ENCODE data around the gene TRPC4AP.
A peak's percentile ranks its signal among the peaks of the same experiment; 100 is the strongest.

The TRPC4AP gene

DNA sequence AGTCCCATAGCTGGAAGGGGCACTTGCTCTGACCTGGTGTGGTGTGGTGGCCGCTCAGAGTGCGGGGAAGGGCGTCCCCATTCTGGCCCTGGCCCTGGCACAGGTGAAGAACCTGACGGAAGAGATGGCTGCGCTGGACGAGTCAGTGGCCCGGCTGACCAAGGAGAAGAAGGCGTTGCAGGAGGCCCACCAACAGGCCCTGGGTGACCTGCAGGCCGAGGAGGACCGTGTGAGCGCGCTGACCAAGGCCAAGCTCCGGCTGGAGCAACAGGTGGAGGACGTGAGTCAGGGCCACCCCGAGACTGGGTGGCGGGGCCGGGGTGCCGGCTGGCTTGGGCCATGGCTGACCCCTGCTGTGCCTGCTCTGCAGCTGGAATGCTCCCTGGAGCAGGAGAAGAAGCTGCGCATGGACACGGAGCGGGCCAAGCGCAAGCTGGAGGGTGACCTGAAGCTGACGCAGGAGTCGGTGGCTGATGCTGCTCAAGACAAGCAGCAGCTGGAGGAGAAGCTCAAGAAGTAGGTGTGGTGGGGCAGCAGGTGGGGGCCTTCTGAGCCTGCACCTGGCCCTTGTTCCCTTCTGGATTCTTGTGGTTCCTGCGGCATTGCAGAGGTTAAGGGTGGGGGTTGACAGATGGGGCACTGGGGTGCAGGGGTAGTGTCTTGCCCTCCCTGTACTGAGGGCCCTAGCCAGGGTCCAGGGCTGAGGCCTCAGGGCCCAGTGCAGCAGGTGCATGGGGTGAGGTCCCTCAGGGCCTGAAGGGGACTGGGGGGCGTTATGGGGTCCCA lies 96.2 kb downstream of the TRPC4AP start:
- H3K27ac Mint-ChIP-seq = peak overlapping the region in 1 of 2 donors; percentile 68
- no peaks in the 10 kb centered on the region for H3K27me3 Mint-ChIP-seq
- no peaks in the 10 kb centered on the region for H3K9me3 Mint-ChIP-seq
- no peak overlapping the region for H3K4me3 Mint-ChIP-seq
- no peaks in the 10 kb centered on the region for H3K4me1 Mint-ChIP-seq
- ATAC-seq (peak; percentile 26), DNase-seq (no peak)

- Mint-ChIP-seq H3K9me3 (no peaks in the 10 kb centered on the region), H3K4me3 (no peak overlapping the region), H3K4me1 (no peaks in the 10 kb centered on the region), H3K27me3 (no peaks in the 10 kb centered on the region), H3K27ac (no peak overlapping the region)
- no peak for DNase-seq
- ATAC-seq = no peak
Observed at GRCh38 chr20:34995696-34996095, 96.9 kb downstream of the TRPC4AP start.

DNA sequence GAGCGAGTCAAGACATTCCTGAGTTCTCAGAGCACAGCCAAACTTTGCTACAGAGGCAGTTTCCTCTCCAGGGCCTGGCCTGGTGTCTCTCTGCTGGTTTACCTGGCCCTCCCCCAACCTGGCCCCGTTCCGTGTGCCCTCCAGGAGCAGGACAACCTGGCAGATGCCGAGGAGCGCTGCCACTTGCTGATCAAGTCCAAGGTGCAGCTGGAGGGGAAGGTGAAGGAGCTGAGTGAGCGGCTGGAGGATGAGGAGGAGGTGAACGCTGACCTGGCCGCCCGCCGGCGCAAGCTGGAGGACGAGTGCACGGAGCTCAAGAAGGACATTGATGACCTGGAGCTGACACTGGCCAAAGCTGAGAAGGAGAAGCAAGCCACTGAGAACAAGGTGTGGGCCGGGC lies 97.4 kb downstream of the TRPC4AP start:
- Mint-ChIP-seq H3K4me1 (no peaks in the 10 kb centered on the region), H3K27ac (peak overlapping the region in 1 of 2 donors; percentile 71), H3K27me3 (no peaks in the 10 kb centered on the region), H3K9me3 (no peaks in the 10 kb centered on the region), H3K4me3 (no peak overlapping the region)
- no peak for ATAC-seq
- DNase-seq = no peak

DNA sequence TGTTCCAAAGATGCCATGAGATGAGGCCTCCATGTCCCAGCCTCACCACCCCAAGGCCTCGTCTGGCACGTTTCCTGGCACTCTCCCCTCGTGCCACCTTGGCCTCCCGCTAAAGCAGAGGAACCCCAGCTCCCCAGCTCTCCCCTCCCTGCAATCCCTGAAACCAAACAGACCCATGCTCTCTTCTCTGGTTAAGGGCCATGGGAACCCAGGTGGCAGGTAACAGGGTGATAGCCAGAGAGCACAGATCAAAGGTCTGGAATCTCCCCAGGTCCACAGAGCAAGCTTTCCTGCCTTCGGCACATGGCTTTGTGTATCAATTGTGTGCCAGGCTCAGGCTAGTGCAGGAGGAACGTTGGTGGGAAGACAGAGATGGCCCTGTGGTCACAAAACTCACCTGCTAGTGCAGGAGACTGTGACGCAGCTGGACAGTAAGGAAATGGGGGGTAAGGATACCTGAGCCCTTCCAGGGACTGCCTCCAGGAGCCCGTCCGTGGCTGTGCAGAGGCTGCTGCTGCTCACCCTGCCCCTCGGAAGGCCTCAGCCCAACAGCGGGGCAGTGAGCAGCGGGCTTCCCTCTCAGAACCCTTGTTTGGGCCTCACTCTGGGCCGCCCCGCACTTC lies 98.0 kb downstream of the TRPC4AP start:
- no peaks in the 10 kb centered on the region for H3K27me3 Mint-ChIP-seq
- H3K4me3 Mint-ChIP-seq = no peak overlapping the region
- H3K27ac Mint-ChIP-seq = no peak overlapping the region
- no peaks in the 10 kb centered on the region for H3K9me3 Mint-ChIP-seq
- DNase-seq (no peak), ATAC-seq (no peak)
- no peaks in the 10 kb centered on the region for H3K4me1 Mint-ChIP-seq

GRCh38 chr20:34993941-34994508 lies 98.6 kb downstream of the TRPC4AP start:
- Mint-ChIP-seq H3K9me3 (no peaks in the 10 kb centered on the region), H3K4me1 (no peaks in the 10 kb centered on the region), H3K27ac (peak overlapping the region in 1 of 2 donors; percentile 45), H3K27me3 (no peaks in the 10 kb centered on the region), H3K4me3 (no peak overlapping the region)
- no peak for ATAC-seq
- no peak for DNase-seq

- H3K4me1 Mint-ChIP-seq = no peaks in the 10 kb centered on the region
- no peaks in the 10 kb centered on the region for H3K9me3 Mint-ChIP-seq
- DNase-seq (no peak), ATAC-seq (no peak)
- peak overlapping the region in 1 of 2 donors; percentile 79 for H3K27ac Mint-ChIP-seq
- no peaks in the 10 kb centered on the region for H3K27me3 Mint-ChIP-seq
- H3K4me3 Mint-ChIP-seq = no peak overlapping the region
Observed at GRCh38 chr20:34992751-34993417, 99.7 kb downstream of the TRPC4AP start.

GRCh38 chr20:34990661-34991214 lies 101.9 kb downstream of the TRPC4AP start:
- Mint-ChIP-seq H3K27me3 (no peaks in the 10 kb centered on the region), H3K4me3 (no peak overlapping the region), H3K27ac (peak overlapping the region in 1 of 2 donors; percentile 85), H3K4me1 (no peaks in the 10 kb centered on the region), H3K9me3 (no peaks in the 10 kb centered on the region)
- ATAC-seq = no peak
- no peak for DNase-seq

- DNase-seq = no peak
- H3K27ac Mint-ChIP-seq = no peak overlapping the region
- H3K27me3 Mint-ChIP-seq = no peaks in the 10 kb centered on the region
Observed at GRCh38 chr20:34990231-34990630, 102.4 kb downstream of the TRPC4AP start.

GRCh38 chr20:34989670-34990069 lies 102.9 kb downstream of the TRPC4AP start:
- ATAC-seq (no peak), DNase-seq (no peak)
- H3K9me3 Mint-ChIP-seq = no peaks in the 10 kb centered on the region
- no peak overlapping the region for H3K4me3 Mint-ChIP-seq
- H3K4me1 Mint-ChIP-seq = no peaks in the 10 kb centered on the region
- no peaks in the 10 kb centered on the region for H3K27me3 Mint-ChIP-seq
- no peak overlapping the region for H3K27ac Mint-ChIP-seq

More at GRCh38 chr20:34990231-34990630, 102.4 kb downstream of the TRPC4AP start:
- Mint-ChIP-seq H3K4me1 (no peaks in the 10 kb centered on the region), H3K9me3 (no peaks in the 10 kb centered on the region), H3K4me3 (no peak overlapping the region)
- no peak for ATAC-seq

GRCh38 chr20:34989118-34989517 lies 103.5 kb downstream of the TRPC4AP start:
- Mint-ChIP-seq H3K27me3 (peaks cover 2% of the 10 kb centered on the region), H3K27ac (no peak overlapping the region), H3K9me3 (no peaks in the 10 kb centered on the region), H3K4me3 (no peak overlapping the region), H3K4me1 (no peaks in the 10 kb centered on the region)
- ATAC-seq (no peak), DNase-seq (no peak)

DNA sequence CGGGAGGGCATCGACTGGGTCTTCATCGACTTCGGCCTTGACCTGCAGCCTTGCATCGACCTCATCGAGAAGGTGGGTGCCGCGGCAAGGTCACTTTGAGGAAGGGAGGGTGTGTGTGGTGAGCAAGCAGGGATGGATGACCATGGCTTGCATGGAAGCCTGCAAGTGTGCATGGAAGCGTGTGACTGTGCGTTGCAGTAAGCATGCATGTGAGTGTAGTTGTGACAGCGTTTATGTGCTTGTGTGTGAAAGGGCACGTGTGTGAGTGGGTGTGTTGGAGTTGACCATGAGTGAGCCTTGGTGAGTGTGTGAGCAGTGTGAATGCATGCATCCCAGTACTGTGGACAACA lies 104.4 kb downstream of the TRPC4AP start:
- peak overlapping the region in 1 of 2 donors; percentile 57 for H3K27ac Mint-ChIP-seq
- no peak overlapping the region for H3K4me3 Mint-ChIP-seq
- H3K9me3 Mint-ChIP-seq = no peaks in the 10 kb centered on the region
- peaks cover 3% of the 10 kb centered on the region for H3K4me1 Mint-ChIP-seq
- DNase-seq (no peak), ATAC-seq (no peak)
- H3K27me3 Mint-ChIP-seq = peaks cover 11% of the 10 kb centered on the region

DNA sequence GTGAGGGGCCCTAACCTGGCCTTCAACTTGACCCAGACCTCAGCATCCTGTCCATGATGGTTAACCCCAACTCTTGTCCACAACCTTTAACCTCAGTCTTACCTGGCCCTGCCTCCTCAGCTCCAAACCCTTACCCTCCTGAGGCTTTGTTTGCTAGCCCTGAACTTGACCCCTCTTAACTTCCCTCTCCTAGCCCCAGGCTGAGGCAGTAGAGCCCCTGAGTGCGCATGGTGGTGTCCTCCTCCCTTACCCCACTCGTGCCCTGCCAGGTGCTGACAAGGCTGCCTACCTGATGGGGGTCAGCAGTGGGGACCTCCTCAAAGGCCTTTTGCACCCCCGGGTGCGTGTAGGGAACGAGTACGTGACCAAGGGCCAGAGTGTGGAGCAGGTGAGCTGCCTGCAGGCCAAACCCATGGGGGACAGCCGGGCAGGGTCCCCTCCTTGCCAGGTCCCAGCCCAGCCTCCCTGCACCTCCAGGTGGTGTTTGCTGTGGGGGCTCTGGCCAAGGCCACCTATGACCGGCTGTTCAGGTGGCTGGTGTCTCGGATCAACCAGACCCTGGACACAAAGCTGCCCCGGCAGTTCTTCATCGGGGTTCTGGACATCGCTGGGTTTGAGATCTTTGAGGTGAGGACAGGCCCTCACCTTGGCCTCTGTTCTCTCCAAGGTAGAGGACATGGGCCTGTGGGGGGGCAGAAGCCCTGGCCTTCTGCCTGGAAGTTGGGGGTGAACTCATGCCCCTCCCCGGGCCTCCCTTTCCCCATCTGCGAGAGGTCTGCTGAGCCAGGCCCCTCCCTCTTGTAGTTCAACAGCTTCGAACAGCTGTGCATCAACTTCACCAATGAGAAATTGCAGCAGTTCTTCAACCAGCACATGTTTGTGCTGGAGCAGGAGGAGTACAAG lies 105.1 kb downstream of the TRPC4AP start:
- DNase-seq = no peak
- Mint-ChIP-seq H3K4me1 (peaks cover 6% of the 10 kb centered on the region), H3K27ac (peak overlapping the region in 1 of 2 donors; percentile 57), H3K9me3 (no peaks in the 10 kb centered on the region), H3K27me3 (peaks cover 18% of the 10 kb centered on the region), H3K4me3 (no peak overlapping the region)
- ATAC-seq = peak; percentile 1

- no peak for DNase-seq
- Mint-ChIP-seq H3K27me3 (peaks cover 27% of the 10 kb centered on the region), H3K27ac (peak overlapping the region in 1 of 2 donors; percentile 79), H3K4me1 (peaks cover 6% of the 10 kb centered on the region), H3K9me3 (no peaks in the 10 kb centered on the region), H3K4me3 (peak overlapping the region in 1 of 2 donors; percentile 45)
- peak; percentile 5 for ATAC-seq
Observed at GRCh38 chr20:34986311-34987287, 106.0 kb downstream of the TRPC4AP start.
